HL-60/S4 (cell line): Measurements from ENCODE around the gene ANO2.

Experiments
- in situ Hi-C: fragments of 300-500 bp; cut with MboI; formaldehyde crosslinking; loops from 2 replicates; pipeline ENCODE4 v1.14.3; 2022; ENCODE audit warnings: low sequenced_read_pairs

ANO2 gene

DNA sequence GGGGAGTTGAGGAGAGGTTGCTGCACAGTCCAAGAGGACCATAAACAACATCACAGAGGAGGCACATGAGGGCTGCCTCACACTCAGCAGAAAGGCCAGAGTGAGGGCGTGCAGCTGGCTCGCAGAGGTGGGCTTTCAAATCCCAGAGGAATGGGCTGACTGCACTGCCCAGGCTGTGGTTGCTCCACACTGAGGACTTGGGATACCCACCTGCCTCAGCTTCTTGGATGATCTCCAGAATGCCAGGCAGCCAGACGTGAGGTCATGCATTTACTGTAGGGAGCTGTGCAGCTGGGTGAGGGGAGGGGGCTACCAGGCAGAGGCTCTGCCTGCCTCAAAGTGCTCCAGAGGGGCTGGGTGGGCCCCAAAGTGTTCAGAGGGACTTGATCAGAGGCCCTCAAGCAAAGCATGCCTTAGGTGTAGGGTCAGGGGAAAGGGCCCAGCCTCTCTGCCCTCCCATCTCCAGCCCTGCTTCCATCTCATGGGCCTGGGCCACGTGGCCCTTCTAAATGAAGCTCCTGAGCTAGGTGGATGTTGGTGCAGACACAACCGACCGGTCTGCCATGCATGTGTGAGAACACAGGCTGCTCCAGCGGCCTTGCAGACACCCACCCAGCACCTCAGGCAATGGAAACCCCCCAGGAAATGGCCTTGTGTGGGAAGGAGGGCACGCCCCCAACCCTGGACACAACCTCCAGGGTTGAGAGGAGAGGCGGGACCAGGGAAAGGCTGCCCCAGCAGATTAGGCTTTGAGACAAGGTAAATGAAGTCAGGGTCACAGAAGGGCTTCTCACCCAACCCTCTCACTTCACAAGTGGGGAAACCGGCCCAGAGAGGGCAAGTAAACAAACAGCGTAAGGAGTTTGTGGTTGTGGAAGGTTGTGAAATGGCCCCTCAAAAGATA is 422.4 kb downstream of the ANO2 start:
- in situ Hi-C loops = no loop called here

DNA sequence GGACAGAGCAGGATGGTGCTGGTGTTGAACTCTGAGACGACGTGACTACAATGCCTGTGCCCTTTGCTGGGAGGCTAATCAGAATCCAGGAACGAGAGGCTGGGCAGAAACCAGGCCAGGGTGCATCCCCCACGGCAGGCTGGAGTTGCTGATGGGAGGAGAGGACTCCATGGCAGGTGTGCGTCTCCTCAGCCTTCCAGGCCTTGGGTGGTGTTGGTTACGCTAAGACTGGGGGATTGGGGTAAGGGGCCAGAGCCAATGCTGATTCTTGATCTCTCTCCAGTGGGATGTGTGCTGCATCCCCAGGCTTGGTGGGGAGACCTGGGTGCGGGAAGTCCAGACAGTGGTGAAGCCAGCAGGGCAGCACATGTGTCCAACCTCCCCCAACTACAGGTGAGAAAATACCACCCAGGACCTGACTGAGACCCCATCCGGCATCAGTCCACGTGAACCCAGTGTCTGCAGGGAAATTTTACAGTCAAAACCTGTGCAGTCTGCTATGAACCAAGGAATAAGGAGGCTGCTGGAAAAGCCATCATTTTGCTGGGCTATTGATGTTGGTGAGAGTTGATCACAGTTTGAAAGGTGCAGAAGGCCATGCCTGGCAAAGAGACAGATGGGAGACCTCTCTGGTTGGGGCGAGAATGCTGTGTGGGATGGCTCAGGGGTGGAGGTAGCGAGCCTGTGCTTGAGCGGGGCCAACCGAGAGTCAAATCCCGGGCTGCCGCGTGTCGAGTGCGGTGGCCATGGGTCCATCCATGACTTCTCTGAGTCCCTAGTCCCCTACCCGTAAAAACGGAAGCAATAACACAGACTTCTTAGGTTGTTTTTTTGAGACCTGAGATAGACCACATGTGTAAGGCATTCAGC is 423.4 kb downstream of the ANO2 start:
- in situ Hi-C loops = no loop called here

DNA sequence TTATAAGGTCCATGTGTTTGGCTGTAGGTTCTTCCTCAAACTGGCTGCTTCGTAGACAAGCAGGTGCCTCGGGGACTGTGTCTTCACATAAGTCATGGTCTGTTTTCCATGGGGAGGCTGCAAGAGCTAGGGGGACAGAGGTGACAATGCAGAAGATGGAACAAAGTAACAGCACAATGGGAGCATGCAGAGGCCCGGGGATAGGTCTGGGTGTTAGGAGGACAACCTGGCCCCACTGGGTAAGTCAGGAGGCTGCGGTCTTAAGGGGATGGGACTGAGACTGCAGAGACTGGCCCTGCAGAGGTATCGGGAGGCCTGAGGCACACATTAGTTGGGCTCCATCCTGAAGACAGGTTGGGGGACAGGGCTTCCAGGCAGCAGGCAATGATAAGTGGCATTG is 424.2 kb downstream of the ANO2 start:
- in situ Hi-C loops = no loop called here

DNA sequence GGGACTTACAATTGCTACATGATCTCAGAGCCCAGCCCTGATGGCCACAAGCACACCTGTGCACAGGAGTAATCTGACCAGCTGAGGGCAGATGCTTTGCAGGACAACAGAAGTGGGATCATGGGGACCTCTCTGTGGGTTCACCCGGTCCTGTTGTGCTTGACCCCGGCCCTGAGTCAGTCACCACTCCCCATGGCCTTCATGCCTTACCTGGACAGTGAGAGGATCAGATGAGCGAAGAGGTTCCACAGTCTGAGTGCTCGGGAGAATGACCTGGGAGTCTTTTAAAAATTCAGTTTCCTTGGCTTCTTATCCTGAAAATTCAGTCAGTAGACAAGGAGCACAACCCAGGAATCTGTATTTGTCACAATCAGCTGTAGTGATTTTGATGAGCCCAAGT is 425.0 kb downstream of the ANO2 start:
- in situ Hi-C loops = no loop called here

DNA sequence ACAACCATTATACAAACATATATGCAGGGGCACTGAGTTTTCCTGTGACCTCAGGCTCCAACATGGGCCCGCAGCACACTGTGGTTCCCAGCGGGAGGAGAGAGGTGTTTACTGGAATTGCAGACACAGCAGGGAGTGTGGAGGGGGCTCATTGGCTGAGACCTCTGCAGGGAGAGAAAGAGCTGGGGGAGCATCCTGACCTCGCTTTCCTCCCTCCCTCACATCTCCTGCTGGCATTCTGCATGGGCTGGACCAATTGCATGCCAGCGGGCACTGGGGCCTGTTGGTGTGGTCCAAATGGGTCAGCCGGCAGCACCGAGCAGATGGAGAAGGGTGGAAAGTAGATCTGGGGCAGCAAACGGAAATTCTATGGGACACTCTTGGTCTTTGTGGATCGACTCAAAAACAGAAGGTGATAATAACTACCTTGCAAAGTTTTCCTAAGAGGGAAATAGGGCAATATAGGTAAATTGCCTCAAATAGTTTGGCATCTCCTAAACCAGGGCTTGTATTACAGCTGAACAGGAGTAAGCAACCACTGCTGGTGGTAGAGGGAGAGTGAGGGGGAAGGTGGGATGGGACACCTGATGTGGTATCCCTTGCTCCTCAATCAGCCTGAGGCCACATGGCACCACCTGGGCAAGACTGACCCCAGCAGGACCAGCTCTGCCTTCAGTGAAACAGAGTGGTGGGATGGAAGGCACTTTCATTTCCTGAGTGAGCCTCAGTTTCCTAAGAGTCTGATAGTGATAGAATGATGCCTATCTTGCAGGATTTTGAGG is 426.3 kb downstream of the ANO2 start:
- in situ Hi-C loops = no loop called here

DNA sequence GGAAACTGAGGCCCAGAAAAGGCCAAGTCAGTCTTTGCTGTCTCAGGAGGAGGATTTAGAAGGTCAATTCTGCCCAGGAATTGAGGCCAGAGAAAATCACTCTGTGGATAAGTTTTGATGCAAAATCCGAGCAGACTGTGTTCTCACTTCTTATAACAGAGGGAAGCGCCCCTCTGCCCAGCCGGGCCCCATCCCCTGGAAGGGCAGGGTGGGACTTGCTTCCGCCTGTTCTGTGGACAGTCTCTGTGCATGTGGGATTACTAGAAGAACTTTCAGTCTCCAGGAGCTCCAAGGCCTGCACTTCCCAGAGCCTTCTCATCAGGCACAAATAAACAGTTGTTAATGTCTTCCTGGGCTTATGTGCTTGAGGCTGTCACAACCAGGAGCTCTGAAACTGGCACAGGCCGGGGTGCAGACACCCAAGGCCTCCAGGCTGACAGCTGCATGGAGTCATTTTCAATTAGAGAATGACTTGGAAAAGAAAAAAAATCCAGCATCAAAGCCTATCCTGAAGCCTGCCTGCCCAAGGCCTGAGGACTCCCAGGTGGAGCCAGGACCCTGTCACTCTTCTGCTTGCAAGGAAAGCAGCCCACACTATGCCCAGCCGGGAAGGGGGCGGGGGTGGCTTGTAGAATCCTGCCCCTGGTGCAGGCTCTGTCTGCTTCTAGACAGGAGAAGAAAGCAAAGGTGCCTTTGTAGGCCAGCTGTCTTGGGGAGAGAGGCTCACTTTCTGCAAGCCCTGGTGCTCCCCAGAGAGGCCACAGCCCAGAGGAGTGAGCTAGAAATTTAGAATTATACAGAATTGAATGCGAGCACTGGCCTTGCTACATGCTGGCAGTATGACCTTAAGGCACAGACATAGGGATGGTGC is 428.5 kb downstream of the ANO2 start:
- in situ Hi-C loops = no loop called here

DNA sequence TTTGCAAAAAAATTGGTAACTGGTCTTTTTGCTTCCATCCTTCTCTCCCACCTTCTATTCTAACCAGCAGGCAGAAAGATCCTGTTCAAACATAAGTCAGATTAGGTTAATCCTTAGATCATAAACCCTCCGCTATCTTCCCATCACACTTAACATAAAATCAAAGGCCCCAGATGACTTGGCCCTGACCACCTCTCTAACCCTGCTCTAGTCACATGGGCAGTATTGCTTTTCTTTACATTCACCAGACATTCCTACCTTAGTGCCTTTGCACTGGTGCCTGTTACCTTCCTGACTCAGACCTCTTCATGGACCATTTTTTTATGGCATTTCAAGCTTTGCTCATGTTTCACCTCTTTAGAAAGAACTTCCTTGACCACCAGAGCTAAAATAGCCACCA is 429.6 kb downstream of the ANO2 start:
- in situ Hi-C loops = no loop called here

DNA sequence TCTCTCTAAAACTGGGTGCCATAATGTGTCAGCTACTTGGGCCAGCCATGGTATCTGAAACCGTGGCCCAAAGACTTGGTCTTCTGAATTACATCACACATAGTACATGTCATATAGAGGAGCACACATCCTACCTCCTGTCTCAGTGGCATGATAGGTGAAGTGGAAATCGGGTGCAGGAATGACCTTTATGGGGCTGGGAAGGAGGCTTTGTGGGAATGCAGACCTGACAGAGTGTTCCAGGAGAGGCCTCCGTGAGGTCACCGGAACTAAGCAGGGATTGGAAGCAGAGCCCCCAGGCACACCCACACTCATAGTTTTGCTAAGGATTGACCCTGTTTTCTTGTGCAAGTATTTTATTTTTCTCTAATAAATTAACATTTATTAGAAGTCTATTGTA is 430.5 kb downstream of the ANO2 start:
- in situ Hi-C loops = no loop called here

DNA sequence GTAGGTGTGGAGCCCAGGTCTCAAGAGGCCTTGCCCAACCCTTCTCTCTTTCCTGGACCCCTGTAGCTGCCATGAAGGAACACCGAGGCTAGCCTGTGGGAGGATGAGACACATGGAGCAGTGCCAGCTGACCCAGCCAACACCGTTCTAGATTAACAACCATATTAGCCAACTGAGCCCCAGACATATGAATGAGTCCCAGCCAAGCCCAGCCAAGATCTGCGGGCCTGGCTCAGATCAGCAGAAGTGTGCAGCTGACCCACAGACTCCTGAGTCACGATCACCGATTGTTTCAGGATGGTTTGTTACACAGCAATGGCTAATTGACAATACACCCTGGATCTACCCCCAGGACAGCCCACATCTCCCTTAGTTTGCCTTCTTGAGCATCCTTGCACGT is 431.0 kb downstream of the ANO2 start:
- in situ Hi-C loops = no loop called here

DNA sequence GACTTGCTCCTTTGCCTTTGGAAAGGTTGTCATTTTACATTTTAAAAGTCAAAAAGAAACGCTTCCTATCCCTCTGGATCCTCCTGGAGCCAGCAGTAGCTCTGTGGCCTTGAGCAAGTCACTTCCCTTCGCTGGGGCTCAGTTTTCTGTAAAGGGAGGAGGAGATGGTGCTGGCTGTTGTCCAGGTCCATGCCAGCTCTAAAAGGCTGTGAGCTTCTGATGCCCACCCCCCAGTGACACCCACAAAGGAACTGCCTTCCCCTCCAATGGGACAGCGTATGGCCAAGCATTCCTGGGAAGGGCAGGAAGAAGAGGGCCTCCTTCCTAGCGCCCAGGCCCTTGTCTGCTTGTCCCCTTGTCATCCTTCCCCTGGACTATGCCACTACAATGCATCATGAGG is 431.7 kb downstream of the ANO2 start:
- in situ Hi-C loops = no loop called here
